ENCODE results near the gene STOM. TPM values are rescaled to one million over a fixed set of nuclear protein-coding genes. Genes with fewer than 3 reads are reported as not detected.

The STOM gene
- total RNA-seq, 3 donors from 2014 or later (not counting 1 experiment from before 2014, with no cell fraction given), result 185 to 241 (median 189) TPM

DNA sequence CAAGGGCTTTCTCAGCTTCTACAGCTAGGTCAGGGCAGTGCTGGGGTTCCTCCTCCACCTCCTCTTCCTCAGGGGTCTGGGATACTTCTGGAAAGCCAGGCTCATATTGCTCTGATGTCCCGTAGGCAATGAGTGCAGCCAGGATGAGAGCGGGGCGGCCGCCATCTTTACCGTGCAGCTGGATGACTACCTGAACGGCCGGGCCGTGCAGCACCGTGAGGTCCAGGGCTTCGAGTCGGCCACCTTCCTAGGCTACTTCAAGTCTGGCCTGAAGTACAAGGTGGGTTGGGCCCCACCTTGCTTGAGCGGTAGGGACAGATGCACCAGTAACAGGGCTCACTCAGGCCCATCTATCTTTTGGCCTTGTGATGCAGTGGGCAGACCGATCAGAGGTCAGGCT lies 67.3 kb downstream of the STOM start:
- ATAC-seq (no peak), DNase-seq (no peak)
- no peak overlapping the region for H3K27ac ChIP-seq (ENCODE audit: low read length)
- no peaks in the 10 kb centered on the region for H3K27me3 ChIP-seq (ENCODE audit: control insufficient read depth, insufficient read depth, low read length)
- TF ChIP-seq, protein P1, sequence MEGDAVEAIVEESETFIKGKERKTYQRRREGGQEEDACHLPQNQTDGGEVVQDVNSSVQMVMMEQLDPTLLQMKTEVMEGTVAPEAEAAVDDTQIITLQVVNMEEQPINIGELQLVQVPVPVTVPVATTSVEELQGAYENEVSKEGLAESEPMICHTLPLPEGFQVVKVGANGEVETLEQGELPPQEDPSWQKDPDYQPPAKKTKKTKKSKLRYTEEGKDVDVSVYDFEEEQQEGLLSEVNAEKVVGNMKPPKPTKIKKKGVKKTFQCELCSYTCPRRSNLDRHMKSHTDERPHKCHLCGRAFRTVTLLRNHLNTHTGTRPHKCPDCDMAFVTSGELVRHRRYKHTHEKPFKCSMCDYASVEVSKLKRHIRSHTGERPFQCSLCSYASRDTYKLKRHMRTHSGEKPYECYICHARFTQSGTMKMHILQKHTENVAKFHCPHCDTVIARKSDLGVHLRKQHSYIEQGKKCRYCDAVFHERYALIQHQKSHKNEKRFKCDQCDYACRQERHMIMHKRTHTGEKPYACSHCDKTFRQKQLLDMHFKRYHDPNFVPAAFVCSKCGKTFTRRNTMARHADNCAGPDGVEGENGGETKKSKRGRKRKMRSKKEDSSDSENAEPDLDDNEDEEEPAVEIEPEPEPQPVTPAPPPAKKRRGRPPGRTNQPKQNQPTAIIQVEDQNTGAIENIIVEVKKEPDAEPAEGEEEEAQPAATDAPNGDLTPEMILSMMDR (IDR thresholded peaks at IDR 0.05), result no peak
- Mint-ChIP-seq H3K4me3 (no peak overlapping the region), H3K27ac (no peak overlapping the region), H3K27me3 (ENCODE audit: low read depth in 2 of 2) (no peaks in the 10 kb centered on the region), H3K9me3 (no peaks in the 10 kb centered on the region), H3K4me1 (peaks cover 18 to 29% of the 10 kb centered on the region in 2 donors), H3K36me3 (peaks cover 9% of the 10 kb centered on the region)
- H3K36me3 ChIP-seq (ENCODE audit: control insufficient read depth, insufficient read depth, low read length), result peaks cover 28% of the 10 kb centered on the region
- no peak overlapping the region for H3K4me3 ChIP-seq (ENCODE audit: low read length)
- peaks cover 23% of the 10 kb centered on the region for H3K4me1 ChIP-seq (ENCODE audit: control insufficient read depth, insufficient read depth, low read length)
- no peaks in the 10 kb centered on the region for H3K9me3 ChIP-seq (ENCODE audit: control insufficient read depth, insufficient read depth, low read length)
- WGBS (ENCODE audit: insufficient coverage), result 96% methylated on average over 13 of the region's 13 CpGs
- intact Hi-C loops (cut with micrococcal nuclease), result no loop called here

DNA sequence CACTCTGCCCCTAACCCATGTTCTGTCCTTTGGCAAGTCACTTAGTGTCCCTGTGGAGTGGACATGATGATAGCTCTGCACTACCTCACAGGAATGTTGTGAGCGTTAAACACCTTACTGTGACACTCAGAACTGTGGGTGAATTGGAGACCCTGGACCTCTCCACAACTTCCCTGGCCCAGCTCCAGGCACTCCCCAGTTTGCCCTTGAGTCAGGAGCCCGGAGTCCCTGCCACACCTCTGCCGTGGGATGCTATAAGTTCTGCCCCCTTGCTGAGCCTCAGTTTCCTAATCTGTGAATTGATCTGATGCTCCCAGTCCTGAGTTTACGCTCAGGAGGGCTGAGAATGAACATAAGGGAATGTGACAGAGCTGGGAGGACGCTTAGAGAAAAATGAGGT lies 67.7 kb downstream of the STOM start:
- WGBS (ENCODE audit: insufficient coverage), result 94% methylated on average over 5 of the region's 5 CpGs
- TF ChIP-seq, protein P1 (IDR thresholded peaks at IDR 0.05), result no peak
- no peak overlapping the region for H3K4me3 Mint-ChIP-seq

DNA sequence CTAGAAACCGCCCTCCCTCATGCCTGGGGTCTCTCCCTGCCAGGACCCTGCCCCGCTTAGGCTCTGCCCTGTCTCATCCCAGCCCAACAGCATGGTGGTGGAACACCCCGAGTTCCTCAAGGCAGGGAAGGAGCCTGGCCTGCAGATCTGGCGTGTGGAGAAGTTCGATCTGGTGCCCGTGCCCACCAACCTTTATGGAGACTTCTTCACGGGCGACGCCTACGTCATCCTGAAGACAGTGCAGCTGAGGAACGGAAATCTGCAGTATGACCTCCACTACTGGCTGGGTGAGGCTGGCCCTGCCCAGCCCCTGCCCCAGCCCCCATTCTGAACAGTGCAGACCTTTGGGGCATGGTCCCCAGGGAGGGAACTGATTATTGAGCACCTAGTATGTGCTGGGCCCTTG lies 68.2 kb downstream of the STOM start:
- H3K36me3 ChIP-seq (ENCODE audit: control insufficient read depth, insufficient read depth, low read length), result peaks cover 28% of the 10 kb centered on the region
- H3K9me3 Mint-ChIP-seq, result no peaks in the 10 kb centered on the region
- H3K27me3 ChIP-seq (ENCODE audit: control insufficient read depth, insufficient read depth, low read length), result no peaks in the 10 kb centered on the region
- H3K27me3 Mint-ChIP-seq (ENCODE audit: low read depth in 2 of 2), result no peaks in the 10 kb centered on the region
- no peak overlapping the region for H3K27ac ChIP-seq (ENCODE audit: low read length)
- no peak overlapping the region for H3K4me3 Mint-ChIP-seq
- peaks cover 23% of the 10 kb centered on the region for H3K4me1 ChIP-seq (ENCODE audit: control insufficient read depth, insufficient read depth, low read length)
- no peak for ATAC-seq
- no peak overlapping the region for H3K4me3 ChIP-seq (ENCODE audit: low read length)
- H3K27ac Mint-ChIP-seq, result no peak overlapping the region
- 94% methylated on average over 11 of the region's 11 CpGs for WGBS (ENCODE audit: insufficient coverage)
- H3K36me3 Mint-ChIP-seq, result peaks cover 9% of the 10 kb centered on the region
- H3K4me1 Mint-ChIP-seq, result peaks cover 18 to 33% of the 10 kb centered on the region in 2 donors
- no peak for DNase-seq
- H3K9me3 ChIP-seq (ENCODE audit: control insufficient read depth, insufficient read depth, low read length), result no peaks in the 10 kb centered on the region
- intact Hi-C loops (cut with micrococcal nuclease), result no loop called here
- TF ChIP-seq, protein P1 (IDR thresholded peaks at IDR 0.05), result no peak

More for the DNA sequence above, 67.7 kb downstream of the STOM start:
- intact Hi-C loops (cut with micrococcal nuclease), result no loop called here
- Histone ChIP-seq H3K9me3 (ENCODE audit: control insufficient read depth, insufficient read depth, low read length) (no peaks in the 10 kb centered on the region), H3K4me3 (ENCODE audit: low read length) (no peak overlapping the region), H3K36me3 (ENCODE audit: control insufficient read depth, insufficient read depth, low read length) (peaks cover 28% of the 10 kb centered on the region), H3K27me3 (ENCODE audit: control insufficient read depth, insufficient read depth, low read length) (no peaks in the 10 kb centered on the region), H3K4me1 (ENCODE audit: control insufficient read depth, insufficient read depth, low read length) (peaks cover 23% of the 10 kb centered on the region), H3K27ac (ENCODE audit: low read length) (no peak overlapping the region)
- DNase-seq (no peak), ATAC-seq (no peak)
- H3K4me1 Mint-ChIP-seq, result peaks cover 18 to 32% of the 10 kb centered on the region in 2 donors
- no peaks in the 10 kb centered on the region for H3K9me3 Mint-ChIP-seq
- no peaks in the 10 kb centered on the region for H3K27me3 Mint-ChIP-seq (ENCODE audit: low read depth in 2 of 2)
- H3K27ac Mint-ChIP-seq, result no peak overlapping the region
- peaks cover 9% of the 10 kb centered on the region for H3K36me3 Mint-ChIP-seq

All from natural killer cell (primary cell).